Stimulated activated CD4-positive, alpha-beta T cell treated with anti-CD3 and anti-CD28 coated beads, Interleukin-12 subunit alpha, Interleukin-12 subunit beta, amount 100 ng/mL, for 4 hours (primary cell): ENCODE results near the gene VRK2.

ENCODE experiments used
- DNase-seq: peaks from one replicate; pipeline ENCODE4 v3.0.0-alpha.2; 2020

VRK2 gene

DNA sequence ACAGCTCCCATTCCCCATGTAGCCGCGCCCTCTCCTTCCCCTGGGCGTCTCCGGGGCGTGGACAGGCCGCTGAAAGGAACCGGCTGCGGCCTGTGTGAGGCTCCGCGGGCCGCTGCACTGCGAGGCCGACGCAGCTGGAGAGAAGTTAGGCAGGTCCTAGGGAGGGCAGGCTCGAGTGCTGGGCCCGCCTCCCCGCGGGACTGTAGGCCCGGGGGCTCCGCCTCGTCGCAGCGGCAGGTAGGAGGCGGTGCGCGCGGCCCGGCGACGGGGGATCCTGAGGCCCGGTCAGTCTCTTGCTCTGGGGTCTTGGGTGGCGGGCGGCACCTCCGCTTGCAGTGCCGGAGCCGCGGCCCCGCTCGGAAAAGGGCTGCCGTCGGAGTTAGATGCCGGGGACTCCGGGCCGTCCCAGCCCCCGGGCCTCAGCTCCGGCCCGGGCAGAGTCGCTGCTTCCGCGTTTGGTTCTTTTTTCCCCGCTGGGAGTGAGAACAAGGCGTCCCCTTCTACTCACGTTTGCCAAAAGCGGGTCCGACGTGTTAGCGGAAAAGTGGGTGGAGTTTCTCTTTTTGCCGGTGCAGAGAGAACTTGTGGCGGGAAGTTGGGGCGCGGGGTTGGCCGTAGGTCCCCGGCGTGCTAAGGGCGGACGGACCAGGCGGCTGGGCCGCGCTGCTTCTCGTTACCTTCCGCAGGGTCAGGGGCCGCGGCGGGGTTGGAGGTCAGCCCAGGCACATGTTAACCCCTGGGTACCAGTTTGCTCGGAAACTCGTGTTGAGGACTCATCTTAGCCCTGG lies at the start of gene VRK2:
Gene VRK2, plus strand, starts transcription at position 222 of the 788 bp plus-strand sequence. CDS start 2,026 bp downstream, outside the sequence.
- DNase-seq: peak; percentile 76

DNA sequence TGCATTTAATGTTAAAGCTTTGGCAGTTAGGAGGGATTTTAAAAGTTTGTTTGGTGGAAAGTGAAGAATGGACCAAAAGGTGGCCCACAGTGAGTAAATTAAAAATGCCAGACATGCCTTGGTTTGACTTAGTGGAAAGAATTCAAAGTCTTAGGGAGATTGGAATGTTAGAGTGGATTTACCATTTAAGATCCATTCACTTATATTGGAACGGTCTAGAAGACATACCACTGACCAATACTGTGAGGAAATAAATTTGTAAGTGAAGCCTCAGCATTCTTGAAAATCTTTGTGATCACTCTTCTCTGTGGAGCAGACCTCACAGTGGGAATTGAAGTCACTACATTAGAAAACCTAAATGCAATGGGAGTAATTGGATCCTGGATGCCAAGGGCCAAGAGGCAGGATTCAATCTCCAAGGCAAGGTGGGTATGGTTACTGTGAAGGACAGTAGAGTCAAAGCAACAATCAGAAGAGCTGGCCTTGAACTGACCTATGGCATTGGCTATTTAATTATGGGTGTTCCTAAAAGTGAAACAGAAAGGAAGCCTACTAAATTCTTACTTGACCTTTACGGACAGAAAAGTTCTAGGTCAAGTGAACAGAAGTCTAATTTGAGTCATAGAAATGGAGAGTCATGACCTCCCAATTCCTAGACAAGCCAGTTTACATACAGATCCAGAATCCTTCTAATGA lies 40.2 kb upstream of the VRK2 start:
- no peak for DNase-seq

DNA sequence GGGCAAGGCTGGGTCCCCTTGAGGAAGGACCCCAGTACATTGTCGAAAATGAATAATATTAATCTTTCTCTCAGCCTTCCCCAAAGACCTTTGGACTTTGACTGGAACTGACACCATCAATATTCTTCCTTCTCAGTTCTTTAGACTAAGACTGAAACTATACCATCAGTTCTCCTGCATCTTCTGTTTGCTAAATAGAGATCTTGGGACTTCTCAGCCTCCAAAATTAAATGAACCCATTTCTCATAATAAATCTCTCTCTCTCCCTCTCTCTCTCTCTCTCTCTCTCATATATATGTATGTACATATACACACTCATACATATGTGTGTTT lies 39.7 kb upstream of the VRK2 start:
- no peak for DNase-seq

DNA sequence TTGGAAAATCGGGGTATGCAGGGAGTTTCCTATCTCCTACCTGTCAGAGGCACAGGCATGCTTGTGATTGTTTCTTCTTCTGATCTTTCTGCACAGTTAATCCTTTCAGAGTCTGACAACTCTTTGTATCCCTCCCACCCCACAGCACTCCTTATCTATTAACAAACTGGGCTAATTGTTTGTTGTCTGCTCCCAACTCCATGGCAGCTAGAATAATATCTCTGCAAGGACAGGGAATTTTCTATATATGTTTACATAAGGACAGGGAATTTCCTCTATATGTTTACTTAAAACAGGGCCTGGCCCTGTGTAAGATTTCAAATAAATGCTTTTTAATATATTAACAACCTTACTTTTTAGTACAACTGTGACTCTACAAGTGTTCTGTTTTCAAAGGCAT lies 36.0 kb upstream of the VRK2 start:
- DNase-seq: no peak

DNA sequence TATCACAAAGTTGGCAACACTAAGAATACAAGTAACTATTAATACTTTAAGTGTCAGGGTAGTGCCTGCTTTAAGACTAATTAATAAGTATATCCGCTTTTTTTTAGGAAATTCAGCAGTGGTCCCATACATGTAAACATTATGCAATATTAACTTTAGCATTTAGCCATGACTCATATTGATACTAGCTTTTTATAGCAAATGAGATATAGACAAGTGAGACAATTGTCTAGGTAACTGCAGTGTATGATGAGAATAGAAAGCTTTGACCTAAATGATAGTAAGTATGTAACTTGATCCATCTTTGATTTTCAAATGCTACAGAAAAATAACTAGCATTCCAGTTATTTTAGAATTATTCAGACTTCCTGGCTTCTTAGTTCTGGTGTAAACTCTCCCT lies 27.4 kb upstream of the VRK2 start:
- no peak for DNase-seq

DNA sequence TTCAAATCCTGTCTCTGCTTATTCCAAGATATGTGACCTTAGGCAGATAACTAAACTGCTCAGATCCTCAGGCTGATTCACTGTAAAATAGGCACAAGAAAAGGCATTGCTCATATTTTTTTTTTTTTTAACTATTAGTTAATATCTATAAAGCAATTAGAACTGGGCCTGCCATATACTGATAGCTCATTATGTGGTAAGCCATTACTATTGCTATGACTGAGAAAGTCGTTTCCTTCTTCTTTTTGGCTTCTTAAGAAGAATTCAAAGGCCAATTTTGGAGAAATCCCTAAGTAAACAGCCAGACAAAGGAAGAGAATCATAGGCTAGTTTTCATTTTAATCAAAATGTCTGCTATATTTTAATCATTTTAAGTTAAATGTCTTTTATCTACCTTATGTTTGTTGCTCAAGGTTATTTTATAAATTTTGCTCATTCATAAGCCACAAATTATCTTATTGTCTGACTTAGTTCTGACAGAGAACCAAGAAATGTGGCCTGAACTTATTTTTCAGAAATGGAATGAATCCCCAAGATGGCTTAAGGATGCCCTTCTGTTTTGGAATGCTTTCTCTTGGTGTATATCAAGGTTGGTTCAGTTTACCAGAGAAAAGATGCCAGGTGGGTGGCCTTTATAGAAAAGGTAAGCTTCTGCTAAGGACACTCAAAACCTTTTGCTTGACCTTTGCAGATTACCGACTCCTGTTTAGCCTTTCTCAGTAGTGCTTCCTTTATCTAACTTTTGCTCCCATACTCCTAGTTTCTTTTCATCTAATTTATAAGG lies 21.3 kb upstream of the VRK2 start:
- no peak for DNase-seq

DNA sequence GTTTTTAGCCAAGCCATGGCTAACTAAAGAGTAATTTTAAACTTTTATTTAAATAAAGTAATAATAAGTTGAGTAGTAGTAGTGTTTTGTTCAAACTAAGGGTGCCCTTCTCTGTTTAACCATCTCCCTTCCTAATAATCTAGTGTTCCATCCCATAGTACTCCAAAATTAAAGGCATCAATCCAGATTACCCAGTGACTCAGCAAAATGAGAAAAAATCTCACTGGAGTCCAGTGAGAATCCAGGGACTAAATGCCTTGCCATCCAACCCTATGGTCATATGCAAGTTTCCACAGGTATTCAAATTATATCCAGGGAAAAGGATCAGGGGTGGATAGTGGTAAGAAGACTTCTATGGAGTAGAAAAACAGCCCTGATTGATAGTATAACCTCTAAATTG lies 19.6 kb upstream of the VRK2 start:
- no peak for DNase-seq

DNA sequence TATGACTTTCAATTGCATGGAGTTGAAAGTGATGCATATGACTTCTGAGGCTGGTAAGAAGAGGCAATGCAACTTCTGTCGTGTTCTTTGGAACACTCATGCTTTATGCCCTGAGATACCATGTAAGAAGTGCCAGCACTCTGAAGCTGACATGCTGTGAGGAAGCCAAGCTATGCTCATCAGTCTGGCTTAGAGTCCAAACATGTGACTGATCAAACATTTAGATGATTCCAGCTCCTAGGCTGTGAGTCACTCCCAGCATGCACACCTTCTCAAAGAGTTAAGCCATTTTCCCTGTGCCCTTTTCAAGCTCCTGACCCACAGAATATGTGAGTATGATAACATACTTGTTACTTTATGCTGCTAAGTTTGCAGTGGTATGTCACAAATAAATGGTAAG lies 15.8 kb upstream of the VRK2 start:
- no peak for DNase-seq

DNA sequence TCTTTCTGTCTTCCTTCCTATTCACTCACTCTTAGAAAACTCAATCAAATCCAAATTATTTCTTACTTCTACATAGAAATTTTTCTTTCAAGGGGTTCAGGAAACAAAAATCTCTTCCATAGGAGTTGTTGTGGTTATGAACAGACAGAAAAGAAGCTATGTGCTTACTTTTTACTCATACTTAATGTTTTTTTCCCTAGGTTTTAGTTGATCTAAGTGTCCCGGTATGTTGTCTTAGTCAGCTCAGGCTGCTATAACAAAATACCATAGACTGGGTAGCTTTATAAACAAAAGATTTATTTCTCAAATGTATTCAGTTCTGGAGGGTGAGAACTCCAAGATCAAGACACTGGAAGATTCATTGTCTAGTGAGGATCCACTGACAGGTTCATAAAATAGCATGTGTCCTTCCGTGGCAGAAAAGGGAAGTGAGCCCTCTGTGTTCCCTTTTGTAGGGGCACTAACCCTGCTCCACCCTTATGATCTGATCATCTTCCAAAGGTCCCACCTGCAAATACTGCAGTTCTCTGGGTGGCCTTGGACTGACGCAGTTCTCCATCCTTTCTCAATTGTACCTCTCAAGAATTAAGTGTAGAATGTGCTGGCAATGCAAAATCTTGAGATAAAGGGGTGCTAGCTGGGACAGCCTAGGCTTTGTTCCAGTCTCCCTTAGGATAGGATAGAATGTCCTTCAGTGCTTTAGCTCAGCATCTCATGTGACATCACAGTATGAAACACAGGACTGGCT lies 14.4 kb upstream of the VRK2 start:
- DNase-seq: no peak

DNA sequence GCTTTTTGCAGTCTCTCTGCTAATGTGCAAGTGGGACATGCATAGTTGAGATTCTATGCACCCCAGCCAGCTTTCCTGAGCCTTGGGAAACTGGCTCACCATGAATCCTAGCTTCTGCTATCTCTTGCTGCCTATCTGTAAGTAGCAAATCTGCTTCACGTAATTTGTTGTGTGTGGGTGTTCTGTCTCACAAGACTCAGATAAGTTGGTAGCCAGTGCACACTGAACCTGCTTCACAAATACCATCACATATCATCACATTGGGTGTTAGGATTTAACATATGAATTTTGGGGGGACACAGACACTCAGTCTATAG lies 13.9 kb upstream of the VRK2 start:
- no peak for DNase-seq

DNA sequence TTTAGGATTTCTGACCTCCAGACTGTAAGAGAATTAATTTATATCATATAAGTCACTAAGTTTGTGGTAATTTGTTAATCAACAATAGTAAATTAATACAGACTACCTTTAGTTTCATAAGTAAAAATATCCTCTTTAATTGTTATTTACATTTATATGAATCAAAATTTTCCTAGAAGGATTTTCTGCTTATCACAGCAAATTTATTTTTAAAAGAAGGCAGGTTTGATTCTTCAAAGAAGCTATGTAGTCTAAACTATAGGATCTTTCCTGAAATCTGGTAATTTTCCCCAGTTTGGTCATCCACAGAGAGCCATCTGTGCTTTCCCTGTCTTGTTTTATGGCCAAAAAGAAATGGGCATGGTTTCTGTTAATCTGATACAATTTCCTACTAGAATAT lies 13.1 kb upstream of the VRK2 start:
- no peak for DNase-seq

DNA sequence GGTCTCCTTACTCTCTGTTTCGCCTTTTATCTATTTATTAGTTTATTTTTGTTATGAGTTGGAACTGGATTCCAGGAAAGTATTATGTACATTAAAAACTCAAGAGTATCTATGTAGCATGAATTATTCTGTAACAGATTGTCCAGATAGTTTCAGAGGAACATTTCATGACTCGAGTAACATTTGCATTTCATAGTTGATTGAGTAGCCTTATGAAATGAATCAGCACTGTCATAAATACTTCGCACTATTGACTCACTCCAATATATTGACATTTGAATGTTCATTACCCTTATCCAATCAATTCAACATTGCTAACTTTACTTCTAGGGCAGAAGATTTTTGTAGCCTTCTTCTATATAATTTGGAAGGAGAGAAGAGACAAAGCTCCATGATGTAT lies 11.3 kb upstream of the VRK2 start:
- DNase-seq: no peak

DNA sequence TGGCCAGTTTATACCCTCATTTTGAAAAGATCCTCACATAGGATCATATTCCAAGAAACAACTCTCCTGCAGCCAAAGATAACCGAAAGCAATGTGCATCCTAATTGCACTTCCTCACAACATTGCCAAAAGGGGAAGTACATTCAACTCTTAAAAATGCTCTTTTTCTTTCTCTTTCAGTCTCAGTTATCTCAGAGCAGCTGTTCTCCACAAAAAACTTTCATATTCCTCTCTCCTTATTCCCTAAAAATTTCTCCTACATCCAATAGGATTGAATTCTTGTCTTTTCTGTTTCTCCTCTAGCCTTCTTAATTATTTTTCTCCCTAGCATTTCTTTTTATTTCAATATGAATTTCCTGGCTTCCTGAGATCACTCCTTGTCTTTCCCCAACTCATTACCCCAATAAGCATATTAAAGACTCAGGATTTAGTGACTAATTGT lies 7.4 kb upstream of the VRK2 start:
- no peak for DNase-seq

DNA sequence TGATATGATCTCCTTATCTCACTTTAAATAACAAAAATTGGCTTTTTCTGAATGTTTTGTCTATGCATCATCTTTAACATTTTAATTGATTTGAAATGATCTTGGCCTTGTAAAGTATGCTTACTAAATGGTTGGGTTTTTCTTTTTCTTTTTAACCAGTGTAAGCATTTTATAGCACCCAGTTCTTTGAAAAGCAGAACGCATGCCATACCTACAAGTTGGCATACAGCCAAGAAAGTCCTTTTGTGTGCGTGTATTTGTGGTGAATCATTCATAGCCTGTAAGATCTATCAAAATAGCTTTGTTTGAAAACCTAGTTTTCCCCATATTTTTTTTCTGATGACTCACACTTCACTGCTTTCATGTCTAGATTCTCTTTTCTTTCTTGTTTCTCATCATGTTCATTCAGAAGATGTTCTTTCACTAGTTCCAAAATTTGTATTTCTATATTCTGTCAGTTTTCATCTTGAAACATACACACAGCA lies 4.1 kb upstream of the VRK2 start:
- DNase-seq: no peak

DNA sequence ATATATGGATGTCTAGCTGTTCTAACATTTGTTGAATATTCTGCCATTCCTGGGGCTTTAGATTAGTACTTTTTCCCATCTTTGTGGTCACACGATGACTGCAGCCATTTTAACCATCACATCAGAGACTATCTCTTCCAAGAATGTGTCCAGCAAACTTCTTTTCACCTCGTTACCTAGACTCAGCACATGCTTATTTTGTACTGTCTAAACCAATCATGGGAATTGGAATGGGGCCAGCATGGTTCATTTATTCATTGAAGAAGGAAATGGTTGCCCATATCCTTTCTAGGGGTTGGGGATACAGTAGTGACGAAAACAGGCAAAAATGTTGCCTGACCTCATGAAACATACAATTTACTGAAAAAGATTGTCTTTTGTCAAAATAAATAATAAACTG lies 2.5 kb upstream of the VRK2 start:
- no peak for DNase-seq

DNA sequence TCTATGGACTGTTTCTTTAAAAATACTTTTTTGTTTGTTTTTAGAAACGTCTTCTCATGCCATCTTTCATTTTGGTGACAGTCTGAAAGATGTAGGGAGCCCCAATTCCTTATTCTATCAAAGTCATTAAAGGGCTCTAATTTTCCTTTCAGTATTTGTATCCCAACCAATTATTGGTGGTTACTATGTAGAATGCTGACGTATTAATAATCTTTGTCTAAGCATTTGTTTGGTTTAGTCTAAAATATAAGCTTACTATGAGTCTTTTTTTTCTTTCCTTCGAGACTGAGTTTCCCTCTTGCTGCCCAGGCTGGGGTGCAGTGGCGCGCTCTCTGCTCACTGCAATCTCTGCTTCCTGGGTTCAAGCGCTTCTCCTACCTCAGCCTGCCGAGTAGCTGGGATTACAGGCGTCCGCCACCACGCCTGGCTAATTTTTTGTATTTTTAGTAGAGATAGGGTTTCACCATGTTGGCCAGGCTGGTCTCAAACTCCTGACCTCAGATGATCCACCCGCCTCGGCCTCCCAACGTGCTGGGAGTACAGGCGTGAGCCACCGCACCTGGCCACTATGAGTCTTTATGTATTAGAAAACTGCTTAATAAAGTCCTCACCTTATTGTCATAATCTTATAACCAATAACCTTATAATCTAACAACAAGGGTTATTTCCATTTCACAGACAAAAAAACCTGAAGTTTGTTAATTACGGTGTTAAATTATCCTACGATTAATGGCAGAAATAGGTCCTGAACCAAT lies 849 bp upstream of the VRK2 start:
- DNase-seq: no peak

DNA sequence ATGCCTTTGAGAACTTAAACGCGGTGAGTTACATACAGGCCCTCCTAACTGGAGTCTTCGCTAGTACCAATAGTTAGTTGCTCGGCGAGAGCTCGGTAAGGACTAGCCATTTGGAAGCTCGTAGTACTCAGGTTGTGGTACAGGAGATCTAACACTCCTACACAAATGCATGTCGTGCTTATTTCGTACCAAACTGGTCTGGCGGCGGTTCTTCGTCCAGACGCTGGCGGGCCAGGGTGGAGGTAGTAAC lies 346 bp upstream of the VRK2 start:
- DNase-seq: no peak

DNA sequence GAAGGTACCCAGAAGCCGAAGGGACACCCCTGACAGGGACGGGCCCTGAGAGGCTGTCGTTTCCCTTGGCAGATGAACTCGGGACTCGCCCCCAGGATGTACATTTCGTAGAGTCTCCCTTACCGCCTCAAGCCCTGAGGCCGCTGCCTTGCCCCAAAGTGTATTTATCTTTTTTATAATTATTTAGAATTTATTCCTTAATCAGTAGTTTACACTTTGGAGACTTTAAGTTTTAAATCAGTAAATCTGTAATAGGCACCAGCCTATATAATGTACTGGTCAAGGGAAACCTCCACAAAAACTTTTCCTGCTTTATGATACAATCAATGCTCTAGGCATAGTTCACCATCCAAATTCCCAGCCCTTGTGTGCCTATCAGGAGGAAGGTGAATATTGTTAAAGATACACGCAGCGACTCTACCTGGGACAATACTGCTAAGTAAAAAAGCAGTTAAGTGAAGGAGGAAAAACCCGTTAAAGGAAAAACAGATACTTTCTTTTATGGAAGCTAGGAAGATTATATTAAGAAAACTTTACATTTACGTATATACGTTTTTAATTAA lies 848 bp downstream of the VRK2 start:
- no peak for DNase-seq

DNA sequence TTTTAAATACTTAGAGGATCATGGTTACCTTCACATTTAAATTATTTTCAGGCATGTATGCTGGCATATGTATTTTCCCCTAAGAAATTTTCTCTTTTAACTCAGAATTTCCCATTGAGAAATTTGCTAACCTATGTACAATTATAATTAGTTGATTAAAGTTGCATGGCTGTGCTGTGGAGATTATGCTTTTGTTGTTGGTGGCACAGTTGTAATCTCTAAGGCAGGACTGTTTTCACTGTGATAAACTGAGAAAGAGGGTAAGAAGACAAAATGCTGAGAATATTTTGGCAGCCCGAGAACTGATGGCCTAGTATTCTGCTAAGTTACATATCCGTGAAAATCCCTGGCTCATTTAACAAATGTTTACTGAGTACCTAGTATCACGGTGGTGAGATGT lies 1.4 kb downstream of the VRK2 start:
- no peak for DNase-seq

DNA sequence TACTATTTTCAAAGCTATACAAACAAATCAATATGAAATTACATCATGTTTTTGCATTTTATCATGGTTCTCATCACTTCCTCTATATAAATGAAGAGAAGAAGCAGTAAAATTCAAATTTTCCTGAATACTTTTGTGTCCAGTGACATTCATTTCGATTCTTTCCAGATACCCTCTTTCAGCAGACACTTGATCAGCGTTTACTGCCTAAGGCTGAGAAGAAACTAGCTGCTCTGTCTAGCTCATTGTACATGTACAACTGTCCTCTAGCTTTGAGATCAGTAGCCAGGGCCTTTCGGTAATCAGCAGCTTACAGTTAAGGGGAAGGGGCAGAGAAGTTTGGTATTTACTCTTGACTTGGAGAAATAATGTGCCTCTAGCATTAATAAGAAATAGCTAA lies 4.8 kb downstream of the VRK2 start:
- no peak for DNase-seq

DNA sequence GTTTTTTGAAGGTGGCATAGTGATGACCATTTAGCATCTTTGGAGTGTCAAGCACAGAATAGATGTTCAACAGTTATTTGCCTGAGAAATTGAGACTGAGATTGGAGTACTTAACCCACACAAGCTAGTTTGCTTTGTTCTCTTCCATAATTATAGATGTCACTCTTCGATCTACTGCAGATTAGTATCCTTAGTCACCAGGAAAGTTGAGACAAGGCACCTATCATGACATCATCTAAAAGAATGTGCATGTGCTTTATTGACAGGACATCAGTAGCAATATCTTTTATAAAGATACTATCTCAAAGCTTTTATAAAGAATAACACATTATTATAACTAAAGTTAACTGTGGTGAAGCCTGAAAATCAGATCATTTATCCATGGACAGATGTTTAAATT lies 6.4 kb downstream of the VRK2 start:
- no peak for DNase-seq

DNA sequence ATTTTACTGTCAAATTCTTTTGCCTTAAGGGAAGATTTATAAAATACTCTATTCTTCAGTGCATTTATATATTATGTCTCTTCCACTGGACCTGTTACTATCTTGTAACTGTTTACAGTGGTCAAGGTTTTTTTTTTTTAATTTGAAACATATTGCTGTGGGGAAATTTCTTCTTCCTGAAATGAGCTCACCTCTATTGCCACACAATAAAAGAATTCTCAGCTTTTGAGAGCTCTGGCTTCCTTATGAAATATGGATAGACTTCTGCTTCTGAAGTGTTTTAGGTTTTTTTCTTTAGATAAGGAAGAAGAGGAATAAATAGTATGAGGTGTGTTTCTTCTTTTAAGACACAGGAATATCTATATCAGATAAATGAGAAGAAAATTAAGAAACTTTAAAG lies 7.7 kb downstream of the VRK2 start:
- no peak for DNase-seq
